Measurements from ENCODE around the gene SRF. TPM values are rescaled to one million over a fixed set of nuclear protein-coding genes. Genes with fewer than 3 reads are reported as not detected.
"Not testable (repeated sequence)": the region's sequence is repeated elsewhere in the genome, so short reads cannot be mapped to it uniquely, and the experiment has no call there.

The SRF gene
- total RNA-seq, 2 experiments from 2014 or later: 22.8 to 24.2 TPM

GRCh38 chr6:43138267-43138666, 32.8 kb upstream of the SRF start:
- Histone ChIP-seq H4K20me1 (ENCODE audit: insufficient read depth, low read length) (no peaks in the 10 kb centered on the region), H3K4me3 (ENCODE audit: low read depth, low read length, poor library complexity, severe bottlenecking) (no peak overlapping the region), H3K4me2 (ENCODE audit: low read length) (no peak overlapping the region), H2AFZ (ENCODE audit: low read length) (no peak overlapping the region), H3K79me2 (ENCODE audit: insufficient read depth, low read depth, low read length) (no peaks in the 10 kb centered on the region), H3K9me3 (ENCODE audit: low read length) (no peaks in the 10 kb centered on the region), H3K36me3 (ENCODE audit: insufficient read depth, low read length) (no peaks in the 10 kb centered on the region), H3K27ac (ENCODE audit: low read depth, low read length, poor library complexity, severe bottlenecking) (no peak overlapping the region), H3K9me2 (ENCODE audit: insufficient read depth, low read length) (no peaks in the 10 kb centered on the region), H3K4me1 (ENCODE audit: insufficient read depth, low read length, poor library complexity, severe bottlenecking) (peaks cover 12% of the 10 kb centered on the region)
- DNase-seq (ENCODE audit: low spot score): no peak
- TF ChIP-seq CTCF (conservative IDR thresholded peaks at IDR 0.05; ENCODE audit: low read length): no peak
- TF ChIP-seq EZH2phosphoT487 (IDR thresholded peaks at IDR 0.05; ENCODE audit: borderline replicate concordance, low read depth, low read length): no peak
- intact Hi-C loops (cut with micrococcal nuclease; ENCODE audit: unreplicated experiment): no loop called here
- BruUV-seq (replicated peaks): no TSS peak
- ChIA-PET CTCF (ENCODE audit: unreplicated experiment) (interaction anchor here (0.5 kb wide), 1 partner anchor 253 kb away, joined by 5 read pairs; no protein-coding TSS in a partner anchor), POLR2A (no interaction called here)

- CTCF ChIA-PET (ENCODE audit: unreplicated experiment); BruUV-seq (replicated peaks): not testable (repeated sequence)
Measured at GRCh38 chr6:43139973-43140372, 31.1 kb upstream of the SRF start.

GRCh38 chr6:43141644-43142043, 29.4 kb upstream of the SRF start:
- no peak overlapping the region for H3K4me3 ChIP-seq (ENCODE audit: low read depth, low read length, poor library complexity, severe bottlenecking)
- no peaks in the 10 kb centered on the region for H4K20me1 ChIP-seq (ENCODE audit: insufficient read depth, low read length)
- H3K36me3 ChIP-seq (ENCODE audit: insufficient read depth, low read length): no peaks in the 10 kb centered on the region
- H2AFZ ChIP-seq (ENCODE audit: low read length): no peak overlapping the region
- POLR2A ChIA-PET: no interaction called here
- no peak overlapping the region for H3K4me2 ChIP-seq (ENCODE audit: low read length)
- no peak overlapping the region for H3K27ac ChIP-seq (ENCODE audit: low read depth, low read length, poor library complexity, severe bottlenecking)
- H3K79me2 ChIP-seq (ENCODE audit: insufficient read depth, low read depth, low read length): no peaks in the 10 kb centered on the region
- no peaks in the 10 kb centered on the region for H3K9me2 ChIP-seq (ENCODE audit: insufficient read depth, low read length)
- no peak for DNase-seq (ENCODE audit: low spot score)
- intact Hi-C loops (cut with micrococcal nuclease; ENCODE audit: unreplicated experiment): no loop called here
- TF ChIP-seq CTCF (conservative IDR thresholded peaks at IDR 0.05; ENCODE audit: low read length) (no peak), EZH2phosphoT487 (IDR thresholded peaks at IDR 0.05; ENCODE audit: borderline replicate concordance, low read depth, low read length) (no peak)
- H3K9me3 ChIP-seq (ENCODE audit: low read length): no peaks in the 10 kb centered on the region
- peaks cover 19% of the 10 kb centered on the region for H3K4me1 ChIP-seq (ENCODE audit: insufficient read depth, low read length, poor library complexity, severe bottlenecking)
- CTCF ChIA-PET (ENCODE audit: unreplicated experiment): no interaction called here
- no TSS peak for BruUV-seq (replicated peaks)

More at GRCh38 chr6:43139973-43140372, 31.1 kb upstream of the SRF start:
- H3K4me2 ChIP-seq (ENCODE audit: low read length); intact Hi-C loops (cut with micrococcal nuclease; ENCODE audit: unreplicated experiment); H3K9me2 ChIP-seq (ENCODE audit: insufficient read depth, low read length); H3K4me3 ChIP-seq (ENCODE audit: low read depth, low read length, poor library complexity, severe bottlenecking); H3K36me3 ChIP-seq (ENCODE audit: insufficient read depth, low read length); H3K27ac ChIP-seq (ENCODE audit: low read depth, low read length, poor library complexity, severe bottlenecking); H4K20me1 ChIP-seq (ENCODE audit: insufficient read depth, low read length); H3K79me2 ChIP-seq (ENCODE audit: insufficient read depth, low read depth, low read length); DNase-seq (ENCODE audit: low spot score); H2AFZ ChIP-seq (ENCODE audit: low read length); H3K9me3 ChIP-seq (ENCODE audit: low read length): not testable (repeated sequence)
- H3K4me1 ChIP-seq (ENCODE audit: insufficient read depth, low read length, poor library complexity, severe bottlenecking): peaks cover 19% of the 10 kb centered on the region
- POLR2A ChIA-PET: interaction anchor here (0.7 kb wide), 1 partner anchor 1035 kb away, joined by 3 read pairs; no protein-coding TSS in a partner anchor

Data from OCI-LY7 (cell line).